NT2/D1 (cell line): ENCODE data around the gene GRAMD1B.

Experiments used
- YY1 ChIP-seq: IDR thresholded peaks from 2 replicates; pipeline ENCODE4 v1.6.1; 2011; ENCODE audit not compliant: insufficient read length, insufficient read depth
- ZNF274 ChIP-seq: IDR thresholded peaks from 2 replicates; pipeline ENCODE4 v1.6.1; 2011; ENCODE audit warnings: mild to moderate bottlenecking, low read depth, low read length

DNA sequence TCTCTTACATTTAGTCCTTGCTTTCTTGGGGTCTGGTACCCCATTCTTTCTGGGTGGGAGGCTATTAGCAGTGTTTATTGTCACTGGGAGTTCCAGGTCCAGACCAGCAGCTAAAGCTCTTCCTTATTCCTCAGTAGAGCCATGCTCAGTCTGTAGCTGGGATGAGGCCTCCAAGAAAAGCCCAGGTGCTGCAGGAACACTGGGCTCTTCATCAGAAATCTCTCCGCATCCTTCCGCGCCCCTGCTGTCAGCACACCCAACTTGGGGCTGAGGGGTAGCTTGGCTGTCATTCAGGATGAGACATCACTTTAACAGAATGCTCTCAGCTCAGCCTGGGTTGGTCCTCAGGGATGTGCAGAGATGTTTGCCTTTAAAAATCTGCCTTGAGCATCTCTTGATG is 97.5 kb downstream of the GRAMD1B start:
- TF ChIP-seq YY1 = no peak
- TF ChIP-seq ZNF274 = no peak
